ENCODE data around the gene CCDC18.

- TF ChIP-seq CTCF (IDR thresholded peaks at IDR 0.05) (no peak), POLR2AphosphoS5 (IDR thresholded peaks at IDR 0.05) (no peak)
These were observed 141.2 kb downstream of the CCDC18 start for GRCh38 chr1:93321720-93322119.
